T-helper 9 cell (primary cell): Measurements from ENCODE around the gene EIF2A.
"Not testable (repeated sequence)": the region's sequence is repeated elsewhere in the genome, so short reads cannot be mapped to it uniquely, and the experiment has no call there.

Experiments
- DNase-seq: peaks from one replicate; pipeline ENCODE4 v3.0.0-alpha.2; 2020

The EIF2A gene

GRCh38 chr3:150543531-150543930 lies 3.1 kb upstream of the EIF2A start:
- DNase-seq = no peak

- no peak for DNase-seq
These were observed 2.5 kb upstream of the EIF2A start for GRCh38 chr3:150544041-150544440.

- DNase-seq = no peak
These were observed 1.9 kb upstream of the EIF2A start for GRCh38 chr3:150544726-150545125.

- peak; percentile 25 for DNase-seq
These were observed 965 bp upstream of the EIF2A start for GRCh38 chr3:150545419-150546225.

- no peak for DNase-seq
These were observed 606 bp downstream of the EIF2A start for GRCh38 chr3:150547045-150547741.

GRCh38 chr3:150555859-150556436 lies 9.4 kb downstream of the EIF2A start:
- DNase-seq = no peak

- no peak for DNase-seq
These were observed 10.2 kb downstream of the EIF2A start for GRCh38 chr3:150556792-150557191.

- DNase-seq = no peak
These were observed 11.1 kb downstream of the EIF2A start for GRCh38 chr3:150557725-150558124.

- no peak for DNase-seq
These were observed 17.7 kb downstream of the EIF2A start for GRCh38 chr3:150564243-150564642.

GRCh38 chr3:150567328-150567727 lies 20.7 kb downstream of the EIF2A start:
- no peak for DNase-seq

- DNase-seq = no peak
These were observed 31.3 kb downstream of the EIF2A start for GRCh38 chr3:150577855-150578254.

GRCh38 chr3:150581174-150581573 lies 34.6 kb downstream of the EIF2A start:
- DNase-seq = no peak

- DNase-seq = no peak
These were observed 36.0 kb downstream of the EIF2A start for GRCh38 chr3:150582620-150583019.

GRCh38 chr3:150583028-150583427 lies 36.4 kb downstream of the EIF2A start:
- DNase-seq = no peak

GRCh38 chr3:150588027-150588830 lies 41.6 kb downstream of the EIF2A start:
- DNase-seq = no peak

- DNase-seq = no peak
These were observed 43.2 kb downstream of the EIF2A start for GRCh38 chr3:150589759-150590158.

- DNase-seq = no peak
These were observed 47.6 kb downstream of the EIF2A start for GRCh38 chr3:150594150-150594549.

- no peak for DNase-seq
These were observed 51.1 kb downstream of the EIF2A start for GRCh38 chr3:150597646-150598045.

GRCh38 chr3:150599611-150600297 lies 53.2 kb downstream of the EIF2A start:
- DNase-seq = no peak

- DNase-seq = not testable (repeated sequence)
These were observed 54.3 kb downstream of the EIF2A start for GRCh38 chr3:150600647-150601530.

- no peak for DNase-seq
These were observed 56.0 kb downstream of the EIF2A start for GRCh38 chr3:150602426-150603152.
